ENCODE data around the gene RSPH6A. TPM values are rescaled to one million over a fixed set of nuclear protein-coding genes. Genes with fewer than 3 reads are reported as not detected.

RSPH6A gene
- total and polyA plus RNA-seq, 10 of the 15 experiments (the other 5 are each of a cell fraction or from before 2014, with no cell fraction given), result 0.03 to 0.41 (median 0.22) TPM; not detected in 4

DNA sequence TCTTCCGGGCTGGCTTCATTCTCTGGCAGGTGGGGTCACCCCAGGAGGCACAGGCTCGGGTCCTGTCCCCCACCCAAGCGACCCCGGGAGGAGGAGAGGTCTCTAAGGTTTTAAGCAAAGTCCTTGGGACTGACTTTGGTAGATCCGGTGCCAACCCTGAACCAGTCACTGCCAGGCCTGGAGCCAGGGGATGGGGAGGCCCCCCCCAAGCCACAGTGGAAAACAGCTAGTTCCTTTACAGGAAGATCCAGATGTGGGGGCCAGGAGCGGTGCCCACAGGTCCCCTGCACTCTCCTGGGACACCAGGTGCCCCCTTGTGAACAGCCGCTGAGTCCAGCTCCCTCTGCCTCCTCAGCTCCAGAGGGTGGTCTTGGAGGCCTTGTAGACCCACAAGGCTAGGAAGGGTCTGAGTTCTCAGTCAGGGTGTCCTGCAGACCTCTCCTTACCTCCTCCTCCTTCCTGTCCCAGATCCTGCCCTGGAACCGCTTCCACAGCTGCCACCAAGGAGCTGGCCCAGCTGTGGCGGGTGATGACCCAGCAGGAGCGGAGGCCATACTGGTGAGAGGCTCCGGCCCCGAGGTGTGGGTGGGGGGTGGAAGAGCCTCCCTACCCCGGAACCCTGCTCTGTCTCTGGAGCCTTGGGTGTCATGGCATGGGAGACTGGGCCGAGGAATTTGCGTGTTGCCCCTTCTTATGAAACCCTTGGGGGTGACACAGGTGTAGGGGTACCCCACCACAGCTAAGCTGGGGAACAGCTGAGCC lies 52.1 kb downstream of the RSPH6A start (continued):
- TF ChIP-seq CREM (IDR thresholded peaks at IDR 0.05; ENCODE audit: low read depth), result no peak
- no peak for TF ChIP-seq IKZF2 (IDR thresholded peaks at IDR 0.05)
- TF ChIP-seq NR2C1 (IDR thresholded peaks at IDR 0.05), result no peak
- TF ChIP-seq, protein P1, sequence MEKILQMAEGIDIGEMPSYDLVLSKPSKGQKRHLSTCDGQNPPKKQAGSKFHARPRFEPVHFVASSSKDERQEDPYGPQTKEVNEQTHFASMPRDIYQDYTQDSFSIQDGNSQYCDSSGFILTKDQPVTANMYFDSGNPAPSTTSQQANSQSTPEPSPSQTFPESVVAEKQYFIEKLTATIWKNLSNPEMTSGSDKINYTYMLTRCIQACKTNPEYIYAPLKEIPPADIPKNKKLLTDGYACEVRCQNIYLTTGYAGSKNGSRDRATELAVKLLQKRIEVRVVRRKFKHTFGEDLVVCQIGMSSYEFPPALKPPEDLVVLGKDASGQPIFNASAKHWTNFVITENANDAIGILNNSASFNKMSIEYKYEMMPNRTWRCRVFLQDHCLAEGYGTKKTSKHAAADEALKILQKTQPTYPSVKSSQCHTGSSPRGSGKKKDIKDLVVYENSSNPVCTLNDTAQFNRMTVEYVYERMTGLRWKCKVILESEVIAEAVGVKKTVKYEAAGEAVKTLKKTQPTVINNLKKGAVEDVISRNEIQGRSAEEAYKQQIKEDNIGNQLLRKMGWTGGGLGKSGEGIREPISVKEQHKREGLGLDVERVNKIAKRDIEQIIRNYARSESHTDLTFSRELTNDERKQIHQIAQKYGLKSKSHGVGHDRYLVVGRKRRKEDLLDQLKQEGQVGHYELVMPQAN (conservative IDR thresholded peaks at IDR 0.05), result no peak
- TF ChIP-seq GATAD2B (conservative IDR thresholded peaks at IDR 0.05; ENCODE audit: low read depth), result no peak
- no peak for TF ChIP-seq IKZF1 (conservative IDR thresholded peaks at IDR 0.05)
- no peak for TF ChIP-seq ZZZ3 (IDR thresholded peaks at IDR 0.05; ENCODE audit: control insufficient read depth, insufficient read length, low read depth)
- TF ChIP-seq CBFB (IDR thresholded peaks at IDR 0.05; ENCODE audit: low read depth), result no peak
- no peak for TF ChIP-seq NR2C2 (IDR thresholded peaks at IDR 0.05; ENCODE audit: borderline replicate concordance, control insufficient read depth, insufficient read length, low read depth)
- no peak for TF ChIP-seq POLR2AphosphoS2 (IDR thresholded peaks at IDR 0.05; ENCODE audit: low read depth, low read length)
- TF ChIP-seq, protein P2, sequence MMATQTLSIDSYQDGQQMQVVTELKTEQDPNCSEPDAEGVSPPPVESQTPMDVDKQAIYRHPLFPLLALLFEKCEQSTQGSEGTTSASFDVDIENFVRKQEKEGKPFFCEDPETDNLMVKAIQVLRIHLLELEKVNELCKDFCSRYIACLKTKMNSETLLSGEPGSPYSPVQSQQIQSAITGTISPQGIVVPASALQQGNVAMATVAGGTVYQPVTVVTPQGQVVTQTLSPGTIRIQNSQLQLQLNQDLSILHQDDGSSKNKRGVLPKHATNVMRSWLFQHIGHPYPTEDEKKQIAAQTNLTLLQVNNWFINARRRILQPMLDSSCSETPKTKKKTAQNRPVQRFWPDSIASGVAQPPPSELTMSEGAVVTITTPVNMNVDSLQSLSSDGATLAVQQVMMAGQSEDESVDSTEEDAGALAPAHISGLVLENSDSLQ (IDR thresholded peaks at IDR 0.05), result no peak
- TF ChIP-seq FOXM1 (IDR thresholded peaks at IDR 0.05; ENCODE audit: low read depth, low read length), result no peak
